H9 (cell line): Measurements from ENCODE around the gene ABR. TPM values are rescaled to one million over a fixed set of nuclear protein-coding genes. Genes with fewer than 3 reads are reported as not detected.
A peak's percentile ranks its signal among the peaks of the same experiment; 100 is the strongest.

Experiments
- DNase-seq: peaks from one replicate; pipeline ENCODE4 v3.0.0-alpha.2; 2017
- H2AFZ ChIP-seq: one replicate; pipeline ENCODE4 v1.6.1; 2013; ENCODE audit warnings: mild to moderate bottlenecking, low read length, control low read depth, moderate library complexity
- H2AK5ac ChIP-seq: 2 replicates; pipeline ENCODE4 v1.6.1; 2013; ENCODE audit warnings: low read length, control low read depth, mixed read lengths; ENCODE audit not compliant: insufficient read length
- H2BK120ac ChIP-seq: one replicate; pipeline ENCODE4 v1.6.1; 2013; ENCODE audit warnings: low read depth, mild to moderate bottlenecking, low read length, control low read depth, inconsistent platforms; ENCODE audit not compliant: poor library complexity, severe bottlenecking
- H2BK12ac ChIP-seq: 2 replicates; pipeline ENCODE4 v1.6.1; 2013; ENCODE audit warnings: low read length, control low read depth, mixed read lengths, low read depth; ENCODE audit not compliant: insufficient read length
- H2BK15ac ChIP-seq: 2 replicates; pipeline ENCODE4 v1.6.1; 2013; ENCODE audit warnings: low read depth, low read length, control low read depth
- H2BK20ac ChIP-seq: one replicate; pipeline ENCODE4 v1.6.1; 2013; ENCODE audit warnings: low read depth, mild to moderate bottlenecking, low read length, control low read depth, inconsistent platforms; ENCODE audit not compliant: poor library complexity, severe bottlenecking
- H2BK5ac ChIP-seq: 2 replicates; pipeline ENCODE4 v1.6.1; 2013; ENCODE audit warnings: low read length, control low read depth, mixed read lengths; ENCODE audit not compliant: insufficient read length
- H3K14ac ChIP-seq: 2 replicates; pipeline ENCODE4 v1.6.1; 2013; ENCODE audit warnings: low read length, control low read depth; ENCODE audit not compliant: insufficient read depth
- H3K18ac ChIP-seq: 2 replicates; pipeline ENCODE4 v1.6.1; 2013; ENCODE audit warnings: low read depth, mild to moderate bottlenecking, mixed read lengths, low read length, control low read depth; ENCODE audit not compliant: insufficient read length
- H3K23ac ChIP-seq: 2 replicates; pipeline ENCODE4 v1.6.1; 2013; ENCODE audit warnings: low read length, control low read depth, mixed read lengths, low read depth; ENCODE audit not compliant: insufficient read length
- H3K23me2 ChIP-seq: 2 replicates; pipeline ENCODE4 v1.6.1; 2013; ENCODE audit warnings: low read depth, mild to moderate bottlenecking, mixed read lengths, low read length, control low read depth; ENCODE audit not compliant: insufficient read length, poor library complexity, severe bottlenecking
- H3K27ac ChIP-seq: 2 replicates; pipeline ENCODE4 v1.5.1; 2013; ENCODE audit warnings: low read length, control low read depth, mixed read lengths, low read depth; ENCODE audit not compliant: insufficient read length
- H3K27me3 ChIP-seq: 2 replicates; pipeline ENCODE4 v1.6.1; 2013; ENCODE audit warnings: low read length, control low read depth, inconsistent platforms; ENCODE audit not compliant: insufficient read depth
- H3K4ac ChIP-seq: 2 replicates; pipeline ENCODE4 v1.6.1; 2013; ENCODE audit warnings: low read depth, mild to moderate bottlenecking, control low read depth, inconsistent platforms, low read length, moderate library complexity
- H3K4me1 ChIP-seq: 2 replicates; pipeline ENCODE4 v1.6.1; 2013; ENCODE audit warnings: low read length, control low read depth, inconsistent platforms; ENCODE audit not compliant: insufficient read depth
- H3K4me2 ChIP-seq: 2 replicates; pipeline ENCODE4 v1.6.1; 2013; ENCODE audit warnings: low read length, control low read depth, mixed read lengths; ENCODE audit not compliant: insufficient read length, insufficient read depth
- H3K56ac ChIP-seq: 2 replicates; pipeline ENCODE4 v1.6.1; 2013; ENCODE audit warnings: low read depth, mild to moderate bottlenecking, mixed read lengths, low read length, control low read depth; ENCODE audit not compliant: insufficient read length
- H3K79me1 ChIP-seq: 2 replicates; pipeline ENCODE4 v1.6.1; 2013; ENCODE audit warnings: low read depth, mild to moderate bottlenecking, moderate library complexity, low read length, control low read depth, inconsistent platforms; ENCODE audit not compliant: insufficient read depth, poor library complexity, severe bottlenecking
- H3K79me2 ChIP-seq: 2 replicates; pipeline ENCODE4 v1.6.1; 2013; ENCODE audit warnings: low read length, control low read depth, inconsistent platforms; ENCODE audit not compliant: insufficient read depth
- H3K9ac ChIP-seq: 2 replicates; pipeline ENCODE4 v1.6.1; 2013; ENCODE audit warnings: low read length, control low read depth, mixed read lengths; ENCODE audit not compliant: insufficient read length; ENCODE audit errors: extremely low read depth
- H3K9me3 ChIP-seq: one replicate; pipeline ENCODE4 v1.6.1; 2013; ENCODE audit warnings: low read depth, low read length, inconsistent platforms; ENCODE audit not compliant: control insufficient read depth
- H3T11ph ChIP-seq: one replicate; pipeline ENCODE4 v1.6.1; 2013; ENCODE audit warnings: mild to moderate bottlenecking, low read length, control low read depth, inconsistent platforms
- H4K20me1 ChIP-seq: one replicate; pipeline ENCODE4 v1.6.1; 2013; ENCODE audit not compliant: control insufficient read depth, insufficient read length, insufficient read depth
- H4K5ac ChIP-seq: 2 replicates; pipeline ENCODE4 v1.6.1; 2013; ENCODE audit warnings: low read depth, mild to moderate bottlenecking, mixed read lengths, low read length, control low read depth; ENCODE audit not compliant: insufficient read length
- H4K8ac ChIP-seq: replicated peaks from 2 replicates; pipeline ENCODE4 v1.6.1; 2013; ENCODE audit warnings: low read length, control low read depth, mixed read lengths, low read depth; ENCODE audit not compliant: insufficient read length
- H4K91ac ChIP-seq: 2 replicates; pipeline ENCODE4 v1.6.1; 2013; ENCODE audit warnings: low read depth, mild to moderate bottlenecking, moderate library complexity, mixed read lengths, low read length, control low read depth; ENCODE audit not compliant: insufficient read length
- H3K27ac Mint-ChIP-seq, 3 experiments: 2 replicates in 2 of 3; 3 replicates in 1 of 3; pipeline ENCODE4 v1.8.0; 2020 to 2021; ENCODE audit warnings: mixed read lengths in 3 of 3, mild to moderate bottlenecking in 1 of 3, moderate library complexity in 1 of 3
- H3K27me3 Mint-ChIP-seq: 2 replicates; pipeline ENCODE4 v1.8.0; 2021; ENCODE audit warnings: low read depth, mild to moderate bottlenecking, moderate library complexity, mixed read lengths
- H3K36me3 Mint-ChIP-seq, 3 experiments: 2 replicates in 2 of 3; 3 replicates in 1 of 3; pipeline ENCODE4 v1.8.0; 2020 to 2021; ENCODE audit warnings: low read depth in 3 of 3, mixed read lengths in 3 of 3; ENCODE audit not compliant: insufficient read depth in 1 of 3
- H3K4me1 Mint-ChIP-seq, 2 experiments: 2 replicates each; pipeline ENCODE4 v1.8.0; 2020; ENCODE audit warnings: mixed read lengths in 2 of 2
- H3K4me3 Mint-ChIP-seq, 2 experiments: 2 replicates in 1 of 2; 3 replicates in 1 of 2; pipeline ENCODE4 v1.8.0; 2020 to 2021; ENCODE audit warnings: mild to moderate bottlenecking in 2 of 2, mixed read lengths in 2 of 2, moderate library complexity in 1 of 2
- H3K9me3 Mint-ChIP-seq, 2 experiments: 2 replicates in 1 of 2; 3 replicates in 1 of 2; pipeline ENCODE4 v1.8.0; 2020; ENCODE audit warnings: mild to moderate bottlenecking in 2 of 2, mixed read lengths in 2 of 2, moderate library complexity in 1 of 2
- CTCF ChIP-seq: fragments of 200-600 bp; sonication (generic); conservative IDR thresholded peaks from 3 replicates; pipeline ENCODE4 v1.8.0; 2021; ENCODE audit warnings: antibody characterized with exemption, mild to moderate bottlenecking
- WGBS: extraction: QIAGEN DNeasy Blood & Tissue Kit; methylation state at CpG from one replicate; pipeline ENCODE4 v1.1.7; 2013; ENCODE audit warnings: missing lambda C conversion rate, low lambda C conversion rate, mixed read lengths; ENCODE audit not compliant: insufficient read length; ENCODE audit errors: extremely low coverage; 5-methylcytosine and 5-hydroxymethylcytosine counted together
- total RNA-seq: library from RNA; stranded (reverse); gene quantifications from 2 replicates; pipeline ENCODE4 v1.2.1, GENCODE V29; 2021

Gene ABR
- total RNA-seq, 1 experiment from 2014 or later = 34.7 TPM

DNA sequence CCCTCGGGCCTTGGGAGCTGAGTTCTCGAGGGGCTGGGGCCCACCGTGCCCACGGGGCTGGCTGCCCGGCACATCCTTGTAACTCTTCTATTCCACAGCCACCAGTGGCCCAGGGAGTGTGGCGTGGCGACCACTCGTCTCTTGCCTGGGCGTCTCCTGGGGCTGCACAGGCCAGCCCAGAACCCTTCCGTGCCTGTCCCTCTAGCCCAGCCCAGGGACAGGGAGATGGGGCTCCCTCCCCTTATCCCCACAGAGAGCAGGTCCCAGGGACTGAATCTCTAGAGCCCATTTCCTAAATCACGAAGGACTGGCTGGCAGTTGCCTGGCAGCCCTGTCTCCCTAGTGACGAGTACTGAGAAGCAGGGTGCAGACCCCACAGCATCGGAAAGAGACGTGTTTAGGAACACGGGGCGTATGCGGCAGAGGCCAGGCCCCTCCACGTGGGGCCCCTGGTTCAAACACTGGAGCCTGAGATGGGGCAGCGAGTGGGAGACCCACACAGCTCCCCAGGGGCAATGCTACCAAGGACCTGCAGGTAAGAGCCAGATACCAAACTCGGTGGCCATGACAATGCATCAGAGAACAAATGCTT is 131.8 kb downstream of the ABR start:
- WGBS = no CpG with 5 or more reads among the region's 20 CpGs
- H3K4me2 ChIP-seq = no peak overlapping the region
- H3K27ac ChIP-seq = no peak overlapping the region
- no peaks in the 10 kb centered on the region for H3K4me1 ChIP-seq
- no peak overlapping the region for H4K5ac ChIP-seq
- Mint-ChIP-seq H3K27me3 (no peaks in the 10 kb centered on the region), H3K36me3 (peaks cover 0 to 8% (median 2%) of the 10 kb centered on the region in 3 experiments; a peak in 2 of 7 replicates), H3K9me3 (no peaks in the 10 kb centered on the region), H3K4me1 (peaks cover 2 to 6% of the 10 kb centered on the region in 2 experiments; a peak in 2 of 4 replicates), H3K4me3 (no peak overlapping the region), H3K27ac (peak overlapping the region in 1 of 3 experiments; percentile 35; a peak in 1 of 7 replicates)
- no peak overlapping the region for H3K14ac ChIP-seq
- H2BK5ac ChIP-seq = no peak overlapping the region
- no peak for TF ChIP-seq CTCF
- H3K4ac ChIP-seq = no peak overlapping the region
- no peak overlapping the region for H3K9ac ChIP-seq
- H3K9me3 ChIP-seq = no peaks in the 10 kb centered on the region
- no peaks in the 10 kb centered on the region for H3K79me1 ChIP-seq
- H4K91ac ChIP-seq = no peak overlapping the region
- DNase-seq = no peak
- no peak overlapping the region for H3K23ac ChIP-seq
- no peak overlapping the region for H3K18ac ChIP-seq
- H2AK5ac ChIP-seq = no peak overlapping the region
- H3T11ph ChIP-seq = no peak overlapping the region
- H4K8ac ChIP-seq = no peak overlapping the region
- H2BK120ac ChIP-seq = no peak overlapping the region
- no peaks in the 10 kb centered on the region for H3K79me2 ChIP-seq
- no peak overlapping the region for H2BK15ac ChIP-seq
- H2BK20ac ChIP-seq = no peak overlapping the region
- no peaks in the 10 kb centered on the region for H3K27me3 ChIP-seq
- no peaks in the 10 kb centered on the region for H4K20me1 ChIP-seq
- H3K56ac ChIP-seq = no peak overlapping the region
- H2AFZ ChIP-seq = no peak overlapping the region
- no peaks in the 10 kb centered on the region for H3K23me2 ChIP-seq
- no peak overlapping the region for H2BK12ac ChIP-seq
